Measurements from ENCODE around the gene GNAO1.

GRCh38 chr16:56360117-56361008 lies 169.1 kb downstream of the GNAO1 start:
- TF ChIP-seq POLR2AphosphoS5 (IDR thresholded peaks at IDR 0.05; ENCODE audit: low read depth, low read length) (no peak), CTCF (IDR thresholded peaks at IDR 0.05) (no peak), CHD2 (IDR thresholded peaks at IDR 0.05; ENCODE audit: low read length, partially characterized antibody) (no peak), EZH2phosphoT487 (IDR thresholded peaks at IDR 0.05; ENCODE audit: borderline replicate concordance, low read depth) (no peak), GABPA (IDR thresholded peaks at IDR 0.05; ENCODE audit: low read depth) (no peak), JUND (IDR thresholded peaks at IDR 0.05) (no peak), YY1 (IDR thresholded peaks at IDR 0.05; ENCODE audit: low read depth) (no peak), SMC3 (IDR thresholded peaks at IDR 0.05; ENCODE audit: low read depth, low read length) (no peak)
